ENCODE measurements around the gene LDB2. TPM values are rescaled to one million over a fixed set of nuclear protein-coding genes. Genes with fewer than 3 reads are reported as not detected.

LDB2 gene
- total and polyA plus RNA-seq, 2 donors from 2014 or later = 26.9 to 59.9 TPM

DNA sequence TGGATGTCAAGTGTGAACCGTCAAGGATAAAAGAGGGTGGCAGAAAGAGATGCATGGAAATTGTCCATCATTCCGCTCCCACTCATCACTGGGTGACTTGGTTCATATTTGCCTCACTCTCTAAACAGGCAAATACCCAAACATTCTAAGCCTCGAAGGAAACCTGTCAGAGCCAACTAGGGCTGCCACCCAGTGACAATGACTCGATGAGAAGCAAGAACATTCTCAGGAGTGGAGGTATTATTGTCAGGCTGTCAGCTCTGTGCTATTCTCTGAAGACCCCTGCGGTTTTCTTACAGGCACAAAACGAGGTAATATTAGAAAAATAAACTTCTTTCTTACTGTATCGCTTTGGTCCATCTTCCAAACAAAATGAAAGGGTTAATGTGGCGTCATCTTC is 139.6 kb downstream of the LDB2 start:
- FAIRE-seq = no peak
- H3K9me3 ChIP-seq (ENCODE audit: control insufficient read depth in 2 of 3, insufficient read depth in 1 of 3, low read length in 3 of 3) = no peaks in the 10 kb centered on the region
- TF ChIP-seq, protein P1, sequence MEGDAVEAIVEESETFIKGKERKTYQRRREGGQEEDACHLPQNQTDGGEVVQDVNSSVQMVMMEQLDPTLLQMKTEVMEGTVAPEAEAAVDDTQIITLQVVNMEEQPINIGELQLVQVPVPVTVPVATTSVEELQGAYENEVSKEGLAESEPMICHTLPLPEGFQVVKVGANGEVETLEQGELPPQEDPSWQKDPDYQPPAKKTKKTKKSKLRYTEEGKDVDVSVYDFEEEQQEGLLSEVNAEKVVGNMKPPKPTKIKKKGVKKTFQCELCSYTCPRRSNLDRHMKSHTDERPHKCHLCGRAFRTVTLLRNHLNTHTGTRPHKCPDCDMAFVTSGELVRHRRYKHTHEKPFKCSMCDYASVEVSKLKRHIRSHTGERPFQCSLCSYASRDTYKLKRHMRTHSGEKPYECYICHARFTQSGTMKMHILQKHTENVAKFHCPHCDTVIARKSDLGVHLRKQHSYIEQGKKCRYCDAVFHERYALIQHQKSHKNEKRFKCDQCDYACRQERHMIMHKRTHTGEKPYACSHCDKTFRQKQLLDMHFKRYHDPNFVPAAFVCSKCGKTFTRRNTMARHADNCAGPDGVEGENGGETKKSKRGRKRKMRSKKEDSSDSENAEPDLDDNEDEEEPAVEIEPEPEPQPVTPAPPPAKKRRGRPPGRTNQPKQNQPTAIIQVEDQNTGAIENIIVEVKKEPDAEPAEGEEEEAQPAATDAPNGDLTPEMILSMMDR (IDR thresholded peaks at IDR 0.05; ENCODE audit: borderline replicate concordance, extremely low read depth, insufficient read depth) = no peak
- H3K27ac ChIP-seq (ENCODE audit: low read depth in 2 of 2, low read length in 2 of 2) = no peak overlapping the region
- H3K4me1 ChIP-seq (ENCODE audit: control insufficient read depth in 2 of 3, insufficient read depth in 2 of 3, low read depth in 1 of 3, low read length in 3 of 3) = peaks cover 0 to 9% (median 0%) of the 10 kb centered on the region in 3 donors
- DNase-seq = no peak
- no peaks in the 10 kb centered on the region for H3K27me3 ChIP-seq (ENCODE audit: control insufficient read depth, insufficient read depth, low read length)
- intact Hi-C loops (cut with DNase I) = no loop called here
- H3K4me3 ChIP-seq (ENCODE audit: low read length in 3 of 3) = no peak overlapping the region
- peaks cover 0 to 3% (median 0%) of the 10 kb centered on the region in 3 donors for H3K36me3 ChIP-seq (ENCODE audit: control insufficient read depth in 2 of 3, insufficient read depth in 3 of 3, low read length in 3 of 3)
- H3K9ac ChIP-seq (ENCODE audit: low read length in 3 of 3) = no peak overlapping the region

DNA sequence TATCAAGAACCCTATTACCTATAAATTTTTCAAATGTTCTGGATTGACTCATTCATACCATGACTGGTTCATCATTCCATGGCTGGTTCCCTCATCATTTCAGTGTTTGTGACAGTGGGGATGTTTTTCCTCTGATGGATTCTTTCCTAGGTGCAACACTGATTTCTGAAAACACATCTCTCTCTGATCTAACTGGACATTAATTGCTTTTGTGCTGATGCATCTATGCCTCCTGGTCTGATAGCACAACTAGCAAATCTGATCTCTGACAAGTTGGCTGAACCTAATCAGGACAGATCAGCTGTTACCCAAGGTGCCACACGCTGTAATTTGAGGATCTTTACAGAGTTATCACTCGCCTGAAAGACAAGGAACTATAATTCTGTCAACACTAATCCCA is 140.2 kb downstream of the LDB2 start:
- DNase-seq = no peak

DNA sequence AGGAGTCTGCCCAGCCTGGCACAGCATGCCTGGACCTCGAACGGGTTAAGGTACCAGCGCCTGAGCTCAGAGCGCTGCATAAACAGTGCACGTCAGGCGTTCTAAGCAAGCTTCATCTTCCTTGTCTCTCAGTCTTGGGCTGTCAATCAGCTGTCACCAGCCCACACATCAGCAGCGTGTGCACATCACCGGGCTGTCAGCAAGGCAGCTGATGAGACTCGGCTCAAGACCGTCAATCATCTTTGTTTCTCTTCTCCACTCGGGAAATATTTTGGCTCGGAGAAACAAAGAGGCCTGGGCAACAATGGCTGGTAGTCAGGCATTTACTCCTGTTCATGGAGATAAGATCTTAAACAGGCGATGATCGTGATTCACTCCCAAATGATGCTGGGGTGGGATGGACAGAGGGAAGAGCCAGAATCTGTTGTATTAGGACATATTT is 141.3 kb downstream of the LDB2 start:
- H3K9me3 ChIP-seq (ENCODE audit: control insufficient read depth in 2 of 3, insufficient read depth in 1 of 3, low read length in 3 of 3) = no peaks in the 10 kb centered on the region

More for the DNA sequence above, 140.2 kb downstream of the LDB2 start:
- intact Hi-C loops (cut with DNase I) = no loop called here
- Histone ChIP-seq H3K27me3 (ENCODE audit: control insufficient read depth, insufficient read depth, low read length) (no peaks in the 10 kb centered on the region), H3K9ac (ENCODE audit: low read length in 3 of 3) (no peak overlapping the region), H3K4me3 (ENCODE audit: low read length in 3 of 3) (no peak overlapping the region), H3K9me3 (ENCODE audit: control insufficient read depth in 2 of 3, insufficient read depth in 1 of 3, low read length in 3 of 3) (no peaks in the 10 kb centered on the region), H3K27ac (ENCODE audit: low read depth in 2 of 2, low read length in 2 of 2) (no peak overlapping the region), H3K4me1 (ENCODE audit: control insufficient read depth in 2 of 3, insufficient read depth in 2 of 3, low read depth in 1 of 3, low read length in 3 of 3) (peaks cover 0 to 9% (median 0%) of the 10 kb centered on the region in 3 donors), H3K36me3 (ENCODE audit: control insufficient read depth in 2 of 3, insufficient read depth in 3 of 3, low read length in 3 of 3) (peaks cover 0 to 3% (median 0%) of the 10 kb centered on the region in 3 donors)
- FAIRE-seq = no peak
- TF ChIP-seq, protein P1 (IDR thresholded peaks at IDR 0.05; ENCODE audit: borderline replicate concordance, extremely low read depth, insufficient read depth) = no peak

More for the DNA sequence above, 141.3 kb downstream of the LDB2 start:
- peaks cover 0 to 9% (median 0%) of the 10 kb centered on the region in 3 donors for H3K4me1 ChIP-seq (ENCODE audit: control insufficient read depth in 2 of 3, insufficient read depth in 2 of 3, low read depth in 1 of 3, low read length in 3 of 3)
- no peak overlapping the region for H3K9ac ChIP-seq (ENCODE audit: low read length in 3 of 3)
- FAIRE-seq (no peak), DNase-seq (no peak)
- intact Hi-C loops (cut with DNase I) = no loop called here
- no peak overlapping the region for H3K4me3 ChIP-seq (ENCODE audit: low read length in 3 of 3)
- no peaks in the 10 kb centered on the region for H3K27me3 ChIP-seq (ENCODE audit: control insufficient read depth, insufficient read depth, low read length)
- TF ChIP-seq, protein P1 (IDR thresholded peaks at IDR 0.05; ENCODE audit: borderline replicate concordance, extremely low read depth, insufficient read depth) = no peak
- H3K27ac ChIP-seq (ENCODE audit: low read depth in 2 of 2, low read length in 2 of 2) = no peak overlapping the region
- peaks cover 0 to 3% (median 0%) of the 10 kb centered on the region in 3 donors for H3K36me3 ChIP-seq (ENCODE audit: control insufficient read depth in 2 of 3, insufficient read depth in 3 of 3, low read length in 3 of 3)

Data from kidney (tissue), 14 donors.